SU-DHL-6 (cell line): ENCODE results near the gene CPHXL.

Experiments used
- H2AFZ ChIP-seq: fragments of 200-600 bp; sonication (generic); 2 replicates; pipeline ENCODE4 v1.6.1; 2014; ENCODE audit warnings: low read depth, mild to moderate bottlenecking, moderate library complexity, mixed read lengths, antibody characterized with exemption, low read length; ENCODE audit not compliant: severe bottlenecking
- H3F3A ChIP-seq: fragments of 200-600 bp; shearing (Covaris generic); 2 replicates; pipeline ENCODE4 v1.6.0; 2016; ENCODE audit warnings: antibody characterized with exemption, mild to moderate bottlenecking; ENCODE audit not compliant: insufficient read depth
- H3K27ac ChIP-seq: fragments of 200-600 bp; sonication (generic); 2 replicates; pipeline ENCODE4 v1.5.1; 2016; ENCODE audit warnings: low read depth, mild to moderate bottlenecking, low read length, moderate library complexity, mixed read lengths
- H3K27me3 ChIP-seq: fragments of 200-600 bp; sonication (generic), shearing (Covaris generic); 2 replicates; pipeline ENCODE4 v1.6.0; 2014; ENCODE audit warnings: mild to moderate bottlenecking, low read length
- H3K36me3 ChIP-seq: fragments of 200-600 bp; sonication (generic); 2 replicates; pipeline ENCODE4 v1.6.1; 2014; ENCODE audit warnings: mild to moderate bottlenecking, low read length, mixed read lengths
- H3K4me2 ChIP-seq: fragments of 300-600, 200-600 bp; shearing (Covaris generic), sonication (generic); 2 replicates; pipeline ENCODE4 v1.6.0; 2014; ENCODE audit warnings: low read length, low read depth, mild to moderate bottlenecking; ENCODE audit not compliant: poor library complexity, severe bottlenecking
- H3K4me3 ChIP-seq: fragments of 200-600 bp; sonication (generic); 2 replicates; pipeline ENCODE4 v1.5.1; 2014; ENCODE audit warnings: antibody characterized with exemption, low read length, mild to moderate bottlenecking, mixed read lengths; ENCODE audit not compliant: insufficient read depth, poor library complexity, severe bottlenecking
- H3K79me2 ChIP-seq: fragments of 200-600 bp; sonication (generic); 2 replicates; pipeline ENCODE4 v1.6.1; 2014; ENCODE audit warnings: mild to moderate bottlenecking, low read length, moderate library complexity; ENCODE audit not compliant: insufficient read depth
- H3K9ac ChIP-seq: fragments of 200-600 bp; sonication (generic); 2 replicates; pipeline ENCODE4 v1.7.0; 2014; ENCODE audit warnings: mild to moderate bottlenecking, low read length
- H3K9me2 ChIP-seq: fragments of 200-600 bp; sonication (generic); replicated peaks from 2 replicates; pipeline ENCODE4 v1.6.1; 2014; ENCODE audit warnings: low read length; ENCODE audit not compliant: insufficient read depth
- H3K9me3 ChIP-seq: fragments of 200-600 bp; sonication (generic); 2 replicates; pipeline ENCODE4 v1.6.1; 2014; ENCODE audit warnings: low read length, mixed read lengths; ENCODE audit not compliant: insufficient read depth
- H4K20me1 ChIP-seq: fragments of 200-600 bp; sonication (generic); 2 replicates; pipeline ENCODE4 v1.6.1; 2014; ENCODE audit warnings: low read depth, mild to moderate bottlenecking, antibody characterized with exemption, low read length, moderate library complexity, mixed read lengths
- CTCF ChIP-seq: fragments of 200-600 bp; sonication (generic); IDR thresholded peaks from one replicate; pipeline ENCODE4 v1.5.1; 2017; ENCODE audit warnings: antibody characterized with exemption, mild to moderate bottlenecking, low read length, moderate library complexity; ENCODE audit not compliant: insufficient read depth, poor library complexity, severe bottlenecking
- EZH2phosphoT487 ChIP-seq: fragments of 200-600 bp; sonication (generic), shearing (Covaris generic); conservative IDR thresholded peaks from 2 replicates; pipeline ENCODE4 v1.6.1; 2018; ENCODE audit warnings: mild to moderate bottlenecking, antibody characterized with exemption, low read length, moderate library complexity, mixed read lengths

Gene CPHXL

GRCh38 chr16:75667503-75667902, 58.8 kb downstream of the CPHXL start:
- H4K20me1 ChIP-seq, result no peaks in the 10 kb centered on the region
- peaks cover 3% of the 10 kb centered on the region; the same call in 1 of the 2 replicates for H3F3A ChIP-seq
- TF ChIP-seq CTCF (no peak), EZH2phosphoT487 (no peak)
- no peaks in the 10 kb centered on the region for H3K27me3 ChIP-seq
- no peak overlapping the region for H3K4me3 ChIP-seq
- no peak overlapping the region for H2AFZ ChIP-seq
- no peaks in the 10 kb centered on the region for H3K79me2 ChIP-seq
- H3K9me3 ChIP-seq, result no peaks in the 10 kb centered on the region
- H3K4me2 ChIP-seq, result no peak overlapping the region
- H3K9ac ChIP-seq, result no peak overlapping the region
- H3K27ac ChIP-seq, result no peak overlapping the region
- no peaks in the 10 kb centered on the region for H3K9me2 ChIP-seq
- H3K36me3 ChIP-seq, result no peaks in the 10 kb centered on the region
